ENCODE measurements around the gene CATSPER4. TPM values are rescaled to one million over a fixed set of nuclear protein-coding genes. Genes with fewer than 3 reads are reported as not detected.

The CATSPER4 gene
- total RNA-seq, 1 donor = not detected

DNA sequence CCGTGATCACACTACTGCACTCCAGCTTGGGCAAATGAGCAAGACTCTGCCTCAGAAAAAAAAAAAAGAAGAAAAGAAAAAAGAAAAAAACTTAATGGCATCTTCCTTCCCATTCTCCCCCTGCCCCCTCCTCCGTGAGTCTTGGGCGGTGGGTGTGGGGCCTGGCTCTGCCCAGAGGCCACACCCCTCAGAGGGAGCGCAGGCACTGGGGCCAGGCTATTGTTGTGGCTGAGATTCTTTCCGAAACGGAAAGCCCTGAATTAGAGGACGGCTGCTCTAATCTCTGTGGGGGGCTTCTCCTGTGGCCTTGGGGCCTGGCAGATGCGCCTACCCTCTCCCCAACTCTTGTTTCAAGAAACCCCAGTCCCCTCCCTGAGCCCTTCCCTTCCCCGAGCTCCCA, 35.7 kb upstream of the CATSPER4 start:
- no peak overlapping the region for H3K4me3 ChIP-seq (ENCODE audit: low read depth, low read length)
- DNase-seq (ENCODE audit: low read depth) = no peak
- TF ChIP-seq, protein P1, sequence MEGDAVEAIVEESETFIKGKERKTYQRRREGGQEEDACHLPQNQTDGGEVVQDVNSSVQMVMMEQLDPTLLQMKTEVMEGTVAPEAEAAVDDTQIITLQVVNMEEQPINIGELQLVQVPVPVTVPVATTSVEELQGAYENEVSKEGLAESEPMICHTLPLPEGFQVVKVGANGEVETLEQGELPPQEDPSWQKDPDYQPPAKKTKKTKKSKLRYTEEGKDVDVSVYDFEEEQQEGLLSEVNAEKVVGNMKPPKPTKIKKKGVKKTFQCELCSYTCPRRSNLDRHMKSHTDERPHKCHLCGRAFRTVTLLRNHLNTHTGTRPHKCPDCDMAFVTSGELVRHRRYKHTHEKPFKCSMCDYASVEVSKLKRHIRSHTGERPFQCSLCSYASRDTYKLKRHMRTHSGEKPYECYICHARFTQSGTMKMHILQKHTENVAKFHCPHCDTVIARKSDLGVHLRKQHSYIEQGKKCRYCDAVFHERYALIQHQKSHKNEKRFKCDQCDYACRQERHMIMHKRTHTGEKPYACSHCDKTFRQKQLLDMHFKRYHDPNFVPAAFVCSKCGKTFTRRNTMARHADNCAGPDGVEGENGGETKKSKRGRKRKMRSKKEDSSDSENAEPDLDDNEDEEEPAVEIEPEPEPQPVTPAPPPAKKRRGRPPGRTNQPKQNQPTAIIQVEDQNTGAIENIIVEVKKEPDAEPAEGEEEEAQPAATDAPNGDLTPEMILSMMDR (IDR thresholded peaks at IDR 0.05; ENCODE audit: insufficient read depth, low read depth, low read length) = no peak

DNA sequence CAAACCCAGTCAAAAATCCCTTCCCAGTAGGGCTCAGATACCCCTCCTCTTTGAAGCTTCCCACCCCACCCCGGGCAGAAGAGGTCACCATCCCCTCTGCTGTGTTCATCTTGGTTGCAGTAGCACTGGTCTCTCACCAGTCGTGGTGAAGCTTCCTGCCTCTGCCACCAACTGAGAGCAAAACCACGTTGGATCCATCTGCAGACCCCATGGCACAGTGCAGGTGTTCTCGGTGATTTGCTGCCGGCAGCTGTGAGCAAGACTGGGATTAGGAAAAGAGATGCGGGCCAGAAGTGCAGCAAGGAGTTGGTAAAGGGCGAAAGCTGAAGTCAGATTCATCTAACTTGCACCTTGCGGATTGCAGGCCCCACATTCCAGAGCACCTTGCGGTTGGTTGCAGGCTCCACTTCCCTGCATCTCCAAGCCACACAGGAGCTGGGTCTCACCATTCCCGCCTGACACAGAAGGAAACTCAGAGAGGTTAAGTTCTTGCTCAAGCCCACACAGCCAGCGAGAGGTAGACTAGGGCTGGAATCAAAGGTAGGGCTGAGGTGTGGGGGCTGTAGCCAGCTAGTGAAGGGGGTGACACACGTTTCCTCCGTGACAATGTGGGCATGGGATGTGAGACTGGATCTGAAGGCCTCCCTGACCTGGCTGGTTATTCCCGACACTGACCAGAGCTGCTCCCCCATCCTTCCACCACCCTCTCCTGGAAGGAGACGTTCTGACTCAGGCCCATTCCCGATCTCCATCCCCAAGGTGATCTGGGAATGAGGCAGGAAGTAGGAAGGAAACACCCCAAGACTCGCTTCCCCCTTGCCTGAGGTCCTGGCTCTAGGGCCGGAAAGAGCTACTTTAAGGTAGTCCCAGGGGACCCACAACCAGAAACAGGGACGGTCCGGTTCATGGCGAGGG, 34.8 kb upstream of the CATSPER4 start:
- H3K4me3 ChIP-seq (ENCODE audit: low read depth, low read length) = no peak overlapping the region
- no peak for DNase-seq (ENCODE audit: low read depth)
- TF ChIP-seq, protein P1 (IDR thresholded peaks at IDR 0.05; ENCODE audit: insufficient read depth, low read depth, low read length) = no peak

DNA sequence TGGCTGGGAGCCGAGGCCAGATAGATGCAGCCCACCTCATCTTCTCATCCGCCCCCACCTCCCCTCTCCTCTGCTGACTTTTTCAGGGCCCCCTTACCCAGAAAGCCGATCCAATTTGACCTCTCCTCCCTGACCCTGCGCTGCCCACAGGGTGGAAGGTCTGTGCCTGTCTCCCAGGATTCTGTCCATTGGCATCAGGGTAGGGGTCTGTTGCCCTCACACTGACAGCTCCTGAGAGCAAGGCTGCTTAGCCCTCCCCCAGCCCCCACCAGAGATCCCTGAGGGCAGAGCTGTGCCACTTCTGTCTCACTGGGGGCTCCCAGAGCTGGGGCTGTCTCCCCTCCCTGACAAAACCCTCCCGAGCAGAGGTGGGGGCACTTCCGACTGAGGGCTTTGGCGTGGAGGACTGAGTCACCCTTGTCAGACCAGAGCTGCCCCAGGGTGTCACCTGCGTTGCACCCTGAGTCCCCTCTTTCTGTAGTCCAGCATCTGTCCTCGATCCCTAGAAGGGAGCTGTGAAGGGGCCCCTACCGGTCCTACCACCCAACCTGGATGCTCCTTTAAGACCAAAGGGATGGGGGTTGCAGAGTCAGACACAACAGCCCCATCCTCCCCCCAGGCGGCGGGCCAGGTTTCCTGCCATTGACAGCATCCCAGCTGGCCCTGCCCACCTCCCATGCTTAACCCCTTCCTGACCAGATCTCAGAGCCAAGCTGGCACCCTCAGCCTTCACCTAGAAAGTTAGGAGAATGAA, 33.9 kb upstream of the CATSPER4 start:
- TF ChIP-seq, protein P1 (IDR thresholded peaks at IDR 0.05; ENCODE audit: insufficient read depth, low read depth, low read length) = no peak
- no peak for DNase-seq (ENCODE audit: low read depth)
- H3K4me3 ChIP-seq (ENCODE audit: low read depth, low read length) = no peak overlapping the region

DNA sequence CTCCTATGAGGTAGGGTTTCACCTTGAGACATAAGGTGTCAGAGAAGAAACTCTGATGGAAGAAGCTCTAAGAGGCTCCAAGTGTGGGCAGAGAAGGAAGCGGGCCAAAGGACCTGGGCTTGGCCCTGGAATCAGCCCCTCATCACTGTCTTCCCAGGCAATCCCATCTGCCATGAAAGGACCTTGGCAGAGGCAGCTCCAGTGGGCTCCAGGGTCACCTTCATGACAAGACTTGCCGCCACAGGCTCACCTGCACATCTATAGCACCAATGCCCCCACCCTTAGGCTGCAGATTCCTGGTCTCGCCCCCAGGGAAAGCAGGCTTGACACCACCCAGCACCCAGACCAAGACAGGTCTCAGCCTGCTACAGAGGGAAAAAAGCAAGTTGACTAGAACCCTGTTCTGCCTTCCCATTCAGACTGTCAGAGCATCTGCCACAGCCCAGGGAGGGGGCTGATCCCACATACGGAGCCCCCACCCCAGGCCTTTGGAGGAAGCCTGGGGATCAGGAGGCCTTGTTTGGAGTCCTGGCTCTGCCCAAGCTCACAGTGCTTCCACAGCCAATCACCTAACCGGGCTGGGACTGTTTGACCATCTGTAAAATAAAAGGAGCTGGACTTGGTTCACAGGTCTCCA, 32.0 kb upstream of the CATSPER4 start:
- no peak overlapping the region for H3K4me3 ChIP-seq (ENCODE audit: low read depth, low read length)
- TF ChIP-seq, protein P1 (IDR thresholded peaks at IDR 0.05; ENCODE audit: insufficient read depth, low read depth, low read length) = no peak
- no peak for DNase-seq (ENCODE audit: low read depth)

DNA sequence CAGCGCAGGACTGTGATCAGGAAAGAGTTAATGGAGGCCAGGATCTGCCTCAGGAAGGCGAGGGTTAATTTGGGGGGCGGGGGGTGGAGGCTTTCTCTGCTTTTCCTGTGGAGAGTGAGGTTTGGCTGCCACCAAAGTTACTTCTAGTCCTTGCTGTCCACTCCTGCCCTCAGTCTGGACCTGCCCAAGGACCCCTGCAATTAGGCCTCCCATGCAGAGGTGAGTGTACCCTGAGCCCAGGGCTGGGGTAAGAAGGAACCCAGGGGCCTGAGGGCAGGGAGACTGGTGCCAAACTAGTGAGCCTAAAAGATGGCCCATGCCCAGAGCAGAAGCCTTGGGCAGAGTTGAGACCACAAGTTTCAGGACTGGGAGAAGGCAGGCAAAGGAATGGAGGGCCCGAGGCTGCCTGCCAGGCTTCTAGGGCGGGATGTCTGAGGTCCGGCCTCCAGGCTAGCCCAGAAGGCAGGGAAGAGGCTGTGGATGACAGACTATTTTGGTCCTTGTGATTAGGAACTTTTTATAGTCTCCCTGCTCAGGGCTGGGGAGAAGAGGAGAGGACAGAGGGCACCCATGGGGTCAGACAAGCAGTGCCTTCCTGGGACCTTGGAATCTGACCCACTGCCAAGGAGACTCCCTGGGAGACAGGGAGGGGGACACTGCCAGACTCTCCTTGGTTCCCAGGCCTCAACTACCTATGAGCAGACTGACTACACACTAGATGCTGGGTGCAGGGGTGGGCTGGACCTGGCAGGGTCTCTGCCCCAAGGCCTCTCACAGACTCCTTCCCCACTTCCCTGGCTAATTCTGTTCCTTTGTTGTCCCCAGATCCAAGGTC, 31.3 kb upstream of the CATSPER4 start, which contains the start of gene FAM110D:
TSS of gene FAM110D (plus strand) at position 172 of the 835 bp plus-strand sequence. CDS start 2,213 bp downstream, outside the sequence.
- H3K4me3 ChIP-seq (ENCODE audit: low read depth, low read length) = no peak within 1 kb of the TSS
- DNase-seq (ENCODE audit: low read depth) = no peak
- TF ChIP-seq, protein P1 (IDR thresholded peaks at IDR 0.05; ENCODE audit: insufficient read depth, low read depth, low read length) = no peak

DNA sequence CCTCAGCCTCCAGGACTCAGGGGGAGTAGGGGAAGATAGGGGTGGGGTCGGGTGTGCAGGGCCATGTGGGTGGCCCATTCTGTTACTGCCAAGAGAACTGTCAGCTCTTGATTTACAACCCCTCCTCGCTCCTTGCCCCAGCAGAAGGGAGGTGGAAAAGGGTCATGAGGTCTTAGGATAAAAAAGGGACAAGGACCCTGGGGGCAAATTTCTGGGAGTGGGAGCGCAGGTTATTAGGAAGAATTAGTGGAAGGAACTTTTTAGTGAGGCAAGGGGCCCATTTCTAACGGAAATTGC, 30.7 kb upstream of the CATSPER4 start:
- no peak for DNase-seq (ENCODE audit: low read depth)
- H3K4me3 ChIP-seq (ENCODE audit: low read depth, low read length) = no peak overlapping the region
- TF ChIP-seq, protein P1 (IDR thresholded peaks at IDR 0.05; ENCODE audit: insufficient read depth, low read depth, low read length) = no peak
